ENCODE measurements around the gene KIF7.

The KIF7 gene

GRCh38 chr15:89669941-89670340 is 14.7 kb upstream of the KIF7 start:
- TF ChIP-seq Cebpa-rat (IDR thresholded peaks at IDR 0.05) = no peak
- Histone ChIP-seq H4K20me1 (peaks cover 7% of the 10 kb centered on the region; the same call in 1 of the 2 replicates), H3K4me3 (no peak overlapping the region), H3K36me3 (no peaks in the 10 kb centered on the region), H3K9ac (no peak overlapping the region), H3K27ac (no peak overlapping the region), H3K9me3 (no peaks in the 10 kb centered on the region), H3K27me3 (peaks cover 24% of the 10 kb centered on the region), H3K4me1 (peaks cover 21% of the 10 kb centered on the region), H3K4me2 (no peak overlapping the region)

GRCh38 chr15:89669309-89669865 is 14.1 kb upstream of the KIF7 start:
- Histone ChIP-seq H3K27ac (no peak overlapping the region), H3K36me3 (no peaks in the 10 kb centered on the region), H3K4me1 (peaks cover 27% of the 10 kb centered on the region), H3K27me3 (peaks cover 29% of the 10 kb centered on the region), H4K20me1 (peaks cover 7% of the 10 kb centered on the region; the same call in 1 of the 2 replicates), H3K4me3 (no peak overlapping the region), H3K9ac (no peak overlapping the region), H3K4me2 (no peak overlapping the region), H3K9me3 (no peaks in the 10 kb centered on the region)
- no peak for TF ChIP-seq Cebpa-rat (IDR thresholded peaks at IDR 0.05)

- Histone ChIP-seq H3K4me2 (no peak overlapping the region), H4K20me1 (peaks cover 7% of the 10 kb centered on the region; the same call in 1 of the 2 replicates), H3K27me3 (peaks cover 32% of the 10 kb centered on the region), H3K9me3 (no peaks in the 10 kb centered on the region), H3K4me3 (no peak overlapping the region), H3K36me3 (no peaks in the 10 kb centered on the region), H3K27ac (no peak overlapping the region), H3K4me1 (peaks cover 23% of the 10 kb centered on the region), H3K9ac (no peak overlapping the region)
- TF ChIP-seq Cebpa-rat (IDR thresholded peaks at IDR 0.05) = no peak
These were observed 12.9 kb upstream of the KIF7 start for GRCh38 chr15:89668171-89668570.

DNA sequence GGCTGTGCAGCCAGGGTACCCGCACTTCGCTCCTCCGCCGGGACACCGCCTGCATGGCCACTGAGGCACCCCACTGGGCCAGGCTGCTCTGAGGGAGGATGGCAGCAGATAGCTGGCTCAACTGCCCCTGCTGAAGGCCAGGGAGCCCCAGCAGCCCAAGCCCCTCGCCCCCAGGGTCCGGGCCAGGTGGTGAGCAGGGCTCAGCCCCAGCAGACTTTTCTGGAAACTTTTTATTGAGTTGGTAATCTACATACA is 12.4 kb upstream of the KIF7 start:
- no peak for TF ChIP-seq Cebpa-rat (IDR thresholded peaks at IDR 0.05)
- Histone ChIP-seq H3K36me3 (no peaks in the 10 kb centered on the region), H3K4me2 (no peak overlapping the region), H3K4me3 (no peak overlapping the region), H4K20me1 (peaks cover 7% of the 10 kb centered on the region; the same call in 1 of the 2 replicates), H3K9ac (no peak overlapping the region), H3K4me1 (peaks cover 28% of the 10 kb centered on the region), H3K9me3 (no peaks in the 10 kb centered on the region), H3K27ac (no peak overlapping the region), H3K27me3 (peaks cover 32% of the 10 kb centered on the region)

GRCh38 chr15:89666858-89667705 is 11.8 kb upstream of the KIF7 start:
- TF ChIP-seq Cebpa-rat (IDR thresholded peaks at IDR 0.05) = no peak
- no peak overlapping the region for H3K27ac ChIP-seq
- H3K4me2 ChIP-seq = no peak overlapping the region
- H3K36me3 ChIP-seq = no peaks in the 10 kb centered on the region
- peaks cover 7% of the 10 kb centered on the region; the same call in 1 of the 2 replicates for H4K20me1 ChIP-seq
- H3K27me3 ChIP-seq = peaks cover 32% of the 10 kb centered on the region
- no peak overlapping the region for H3K4me3 ChIP-seq
- H3K9me3 ChIP-seq = no peaks in the 10 kb centered on the region
- peaks cover 30% of the 10 kb centered on the region for H3K4me1 ChIP-seq
- H3K9ac ChIP-seq = no peak overlapping the region

- no peaks in the 10 kb centered on the region for H3K36me3 ChIP-seq
- peak overlapping the region; percentile 68; the same call in 1 of the 2 replicates for H3K4me3 ChIP-seq
- peak overlapping the region; percentile 90 for H3K4me2 ChIP-seq
- H3K27ac ChIP-seq = no peak overlapping the region
- H3K27me3 ChIP-seq = peaks cover 32% of the 10 kb centered on the region
- TF ChIP-seq Cebpa-rat (IDR thresholded peaks at IDR 0.05) = no peak
- H4K20me1 ChIP-seq = peaks cover 7% of the 10 kb centered on the region; the same call in 1 of the 2 replicates
- H3K4me1 ChIP-seq = peaks cover 30% of the 10 kb centered on the region
- no peaks in the 10 kb centered on the region for H3K9me3 ChIP-seq
- no peak overlapping the region for H3K9ac ChIP-seq
These were observed 11.1 kb upstream of the KIF7 start for GRCh38 chr15:89666184-89666857.

- peak overlapping the region; percentile 90 for H3K4me2 ChIP-seq
- no peaks in the 10 kb centered on the region for H3K9me3 ChIP-seq
- H3K27ac ChIP-seq = no peak overlapping the region
- peak overlapping the region; percentile 68 for H3K4me3 ChIP-seq
- TF ChIP-seq Cebpa-rat (IDR thresholded peaks at IDR 0.05) = no peak
- peaks cover 30% of the 10 kb centered on the region for H3K4me1 ChIP-seq
- peak overlapping the region; percentile 59; the same call in 1 of the 2 replicates for H3K9ac ChIP-seq
- H3K36me3 ChIP-seq = no peaks in the 10 kb centered on the region
- peaks cover 7% of the 10 kb centered on the region; the same call in 1 of the 2 replicates for H4K20me1 ChIP-seq
- peaks cover 34% of the 10 kb centered on the region for H3K27me3 ChIP-seq
These were observed 10.3 kb upstream of the KIF7 start for GRCh38 chr15:89665449-89666181.

- H4K20me1 ChIP-seq = peaks cover 7% of the 10 kb centered on the region; the same call in 1 of the 2 replicates
- H3K36me3 ChIP-seq = no peaks in the 10 kb centered on the region
- no peak for TF ChIP-seq Cebpa-rat (IDR thresholded peaks at IDR 0.05)
- no peak overlapping the region for H3K27ac ChIP-seq
- no peak overlapping the region for H3K9ac ChIP-seq
- peaks cover 36% of the 10 kb centered on the region for H3K27me3 ChIP-seq
- H3K4me3 ChIP-seq = peak overlapping the region; percentile 68
- peak overlapping the region; percentile 90 for H3K4me2 ChIP-seq
- no peaks in the 10 kb centered on the region for H3K9me3 ChIP-seq
- peaks cover 30% of the 10 kb centered on the region for H3K4me1 ChIP-seq
These were observed 9.4 kb upstream of the KIF7 start for GRCh38 chr15:89664441-89665350.
